Left kidney (tissue), 8 donors: Measurements from ENCODE around the gene TMEM154. TPM values are rescaled to one million over a fixed set of nuclear protein-coding genes. Genes with fewer than 3 reads are reported as not detected.

Experiments used
- DNase-seq: peaks from one replicate; pipeline ENCODE4 v3.0.0-alpha.2; 2013
- long read RNA-seq, 8 donors: transcript quantifications; one replicate each; lab custom pipeline, GENCODE V29; 2026
- polyA plus RNA-seq: library from polyadenylated mRNA; unstranded; fragments of 120-200 nt; gene quantifications from one replicate; pipeline ENCODE4 v1.2.1, GENCODE V29; 2013; ENCODE audit not compliant: insufficient read length

The TMEM154 gene
- polyA plus RNA-seq: 1.5 TPM
- long read RNA-seq, donor 1: 0 reads
- long read RNA-seq, donor 2: 0 reads
- long read RNA-seq, donor 3: 0 reads
- long read RNA-seq, donor 4: 0 reads
- long read RNA-seq, donor 5: 0 reads
- long read RNA-seq, donor 6: 0 reads
- long read RNA-seq, donor 7: 0 reads
- long read RNA-seq, donor 8: 0 reads

GRCh38 chr4:152679414-152680281 lies at the start of gene TMEM154:
TSS of gene TMEM154 (minus strand) at chr4:152679997. CDS start at chr4:152679933, 64 bp downstream.
- DNase-seq: peak; percentile 50

GRCh38 chr4:152729466-152729865 lies 49.7 kb upstream of the TMEM154 start:
- DNase-seq: no peak

DNA sequence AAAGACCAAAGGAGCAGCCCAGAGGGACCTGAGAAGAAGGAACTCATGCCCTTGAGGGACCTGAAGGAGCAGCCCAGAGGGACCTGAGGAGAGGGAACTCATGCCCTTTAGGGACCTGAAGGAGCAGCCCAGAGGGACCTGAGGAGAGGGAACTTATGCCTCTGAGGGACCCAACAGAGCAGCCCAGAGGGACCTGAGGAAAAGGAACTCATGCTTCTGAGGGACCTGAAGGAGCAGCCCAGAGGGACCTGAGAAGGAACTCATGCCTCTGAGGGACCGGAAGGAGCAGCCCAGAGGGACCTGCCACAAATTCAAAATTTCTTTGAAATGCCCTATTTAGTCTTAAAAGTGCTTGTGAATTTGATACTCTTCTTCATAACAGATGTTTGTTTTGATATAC lies 48.5 kb upstream of the TMEM154 start:
- no peak for DNase-seq

GRCh38 chr4:152727784-152728183 lies 48.0 kb upstream of the TMEM154 start:
- DNase-seq: no peak

- DNase-seq: no peak
These were observed 44.7 kb upstream of the TMEM154 start for GRCh38 chr4:152724494-152724893.

GRCh38 chr4:152723236-152723635 lies 43.4 kb upstream of the TMEM154 start:
- no peak for DNase-seq

DNA sequence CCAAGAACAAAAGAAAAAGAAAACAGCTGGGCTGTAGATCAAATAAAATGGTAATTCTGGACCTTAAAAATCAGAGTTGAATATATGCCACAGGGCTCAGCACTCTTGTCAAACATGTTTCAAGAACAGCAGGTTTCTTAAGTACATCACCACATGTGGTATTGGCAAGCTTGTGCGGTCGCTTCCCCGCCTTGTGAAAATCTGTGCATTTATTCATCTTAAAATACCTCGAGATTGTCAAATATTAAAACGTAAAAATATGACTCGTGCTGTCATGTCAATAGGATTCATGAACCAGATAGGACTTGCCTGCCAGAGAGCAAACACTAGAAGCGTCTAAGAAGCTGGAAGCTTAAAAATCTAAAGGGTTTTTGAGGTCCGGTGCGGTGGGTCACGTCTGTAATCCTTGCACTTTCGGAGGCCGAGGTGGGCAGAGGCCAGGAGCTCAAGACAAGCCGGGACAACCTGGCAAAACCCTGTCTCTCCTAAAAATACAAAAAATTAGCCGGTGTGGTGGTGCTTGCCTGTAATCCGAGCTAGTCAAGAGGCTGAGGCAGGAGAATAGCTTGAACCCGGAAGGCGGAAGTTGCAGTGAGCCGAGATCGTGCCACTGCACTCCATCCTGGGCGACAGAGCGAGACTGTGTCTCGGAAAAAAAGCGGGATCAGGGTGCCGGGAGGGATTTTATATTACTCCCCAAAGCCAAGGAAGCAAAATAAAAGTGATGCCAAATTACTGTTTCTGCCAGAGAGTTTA lies 40.2 kb upstream of the TMEM154 start:
- DNase-seq: no peak

- DNase-seq: no peak
These were observed 39.5 kb upstream of the TMEM154 start for GRCh38 chr4:152719291-152719690.

DNA sequence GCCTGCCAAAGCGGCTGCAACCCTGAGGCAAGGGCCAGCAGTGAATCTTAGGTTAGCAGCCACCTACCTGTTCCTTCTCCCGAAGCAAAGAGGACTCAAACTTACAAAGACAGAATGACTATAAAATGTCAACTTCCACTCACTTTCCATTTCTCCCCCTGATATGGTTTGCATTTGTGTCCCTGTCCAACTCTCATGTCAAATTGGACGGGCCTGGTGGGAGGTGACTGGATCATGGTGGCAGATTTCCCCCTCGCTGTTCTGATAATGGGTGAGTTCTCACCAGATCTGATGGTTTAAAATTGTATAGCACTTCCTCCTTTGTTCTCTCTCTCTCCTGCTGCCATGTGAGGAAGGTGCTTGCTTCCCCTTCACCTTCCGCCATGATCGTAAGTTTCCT lies 35.3 kb upstream of the TMEM154 start:
- no peak for DNase-seq

- no peak for DNase-seq
These were observed 34.3 kb upstream of the TMEM154 start for GRCh38 chr4:152713951-152714705.

GRCh38 chr4:152709675-152710438 lies 30.1 kb upstream of the TMEM154 start:
- no peak for DNase-seq

GRCh38 chr4:152708796-152709195 lies 29.0 kb upstream of the TMEM154 start:
- no peak for DNase-seq

DNA sequence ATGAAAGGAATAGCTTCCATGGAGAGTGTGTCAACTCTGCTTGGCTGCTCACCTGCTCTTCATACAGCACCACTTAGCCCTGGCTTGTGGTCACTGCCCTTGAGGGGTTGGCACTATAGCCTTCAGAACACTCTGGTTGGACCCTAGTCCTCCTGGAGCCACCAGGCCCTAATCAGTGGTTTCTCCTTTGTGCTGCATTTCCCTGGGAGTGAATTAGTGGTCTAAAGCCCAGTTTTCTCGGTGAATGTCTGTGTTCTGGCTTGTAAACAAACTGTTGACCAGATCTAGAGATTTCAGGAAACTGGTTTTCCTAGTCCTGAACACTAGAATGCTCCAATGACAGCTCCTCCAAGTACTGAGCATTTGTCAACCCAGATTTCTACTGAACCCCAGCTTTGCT lies 28.6 kb upstream of the TMEM154 start:
- DNase-seq: no peak

DNA sequence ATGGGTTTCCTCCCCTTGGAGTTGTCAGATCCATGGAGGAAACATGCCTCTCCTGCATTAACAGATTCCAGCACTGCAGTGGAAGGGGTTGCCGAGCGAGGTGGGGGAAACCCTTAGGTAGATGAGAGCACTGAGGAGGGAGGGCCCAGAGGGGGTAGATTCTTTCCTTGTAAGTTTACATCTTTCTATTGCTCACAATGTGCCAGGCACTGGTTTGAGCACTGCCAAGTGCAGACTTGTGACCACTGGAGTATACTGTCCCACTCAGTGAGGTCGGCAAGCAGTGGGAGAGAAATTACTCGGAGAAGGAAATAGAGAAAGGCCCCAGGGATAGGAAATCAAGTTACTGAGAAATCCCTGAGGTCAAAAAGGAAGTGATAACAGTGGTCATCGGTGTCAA lies 27.8 kb upstream of the TMEM154 start:
- no peak for DNase-seq

GRCh38 chr4:152705903-152706302 lies 26.1 kb upstream of the TMEM154 start:
- no peak for DNase-seq

- DNase-seq: no peak
These were observed 25.0 kb upstream of the TMEM154 start for GRCh38 chr4:152704788-152705187.

DNA sequence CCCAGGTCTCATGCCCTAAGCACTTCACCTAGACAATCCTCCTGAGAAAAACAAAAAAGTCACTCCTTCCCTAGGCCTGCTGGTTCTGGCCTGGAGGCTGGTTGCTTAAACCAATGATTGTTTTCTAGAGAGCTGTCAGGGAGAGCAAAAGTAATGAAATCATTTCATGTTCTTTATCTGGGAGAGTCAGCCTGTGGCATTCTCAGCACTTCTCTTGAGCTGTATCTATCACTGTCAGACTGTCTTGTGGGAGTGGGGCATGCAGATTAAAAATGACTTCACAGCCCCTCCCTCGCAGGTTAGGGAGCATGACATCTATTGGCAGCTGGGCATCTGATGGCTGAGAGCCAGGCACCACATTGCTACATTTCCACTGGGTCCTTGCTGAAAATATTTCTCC lies 20.4 kb upstream of the TMEM154 start:
- DNase-seq: no peak

DNA sequence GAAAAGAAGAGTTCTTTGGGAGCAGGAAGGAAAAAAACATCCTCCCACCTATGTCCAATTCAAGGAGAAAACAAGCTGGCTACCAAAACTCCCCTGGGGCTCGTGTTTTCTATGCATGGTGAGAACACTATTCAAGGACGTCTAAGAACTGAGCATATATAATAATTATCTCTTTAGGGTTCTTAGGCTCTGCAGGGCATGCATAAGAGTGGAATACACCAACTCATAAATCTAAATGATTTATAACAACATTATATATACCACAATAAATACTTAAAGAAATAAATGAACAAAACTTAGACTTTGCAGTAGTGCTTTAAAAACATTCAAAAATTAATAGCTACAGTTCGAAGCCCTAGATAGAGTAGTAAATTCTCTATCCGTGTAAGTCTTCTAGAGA lies 19.5 kb upstream of the TMEM154 start:
- DNase-seq: no peak

GRCh38 chr4:152698089-152698499 lies 18.3 kb upstream of the TMEM154 start:
- no peak for DNase-seq

DNA sequence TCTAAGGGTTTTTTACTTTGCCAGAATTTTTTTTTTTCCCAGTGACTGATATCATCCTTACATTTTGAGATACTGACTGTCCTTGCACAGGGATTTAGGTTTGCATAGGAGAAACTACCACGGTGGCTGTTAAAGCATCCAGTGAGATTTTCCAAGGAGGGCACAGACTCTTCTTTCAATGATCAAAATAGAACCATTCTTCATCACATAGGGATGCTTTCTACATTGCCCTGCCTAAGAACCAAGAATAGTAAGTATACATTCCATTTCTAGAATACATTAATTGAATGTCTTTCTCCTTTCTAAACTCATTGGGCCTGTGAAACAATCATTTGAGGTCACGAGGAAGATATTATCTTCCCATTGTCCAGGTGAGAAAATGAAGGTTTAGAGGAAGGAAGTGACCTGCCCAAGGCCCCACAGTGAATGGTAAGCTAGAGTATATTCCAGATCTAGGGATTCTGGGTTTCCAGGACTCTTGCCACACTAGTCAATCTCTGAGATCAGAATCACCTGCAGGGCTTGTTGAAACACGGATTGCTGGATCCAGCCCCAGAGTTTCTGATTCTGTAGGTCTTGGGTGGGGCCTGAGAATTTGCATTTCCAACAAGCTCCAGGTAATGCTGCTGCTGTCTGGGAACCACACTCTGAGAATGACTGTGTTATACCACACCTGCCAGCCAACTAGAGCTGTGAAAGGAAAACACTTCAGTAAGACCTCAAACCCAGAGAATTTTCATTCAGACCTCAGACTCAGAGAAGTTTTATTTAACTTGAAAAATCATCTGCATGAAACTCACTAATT lies 17.7 kb upstream of the TMEM154 start:
- DNase-seq: no peak
